Epidermal melanocyte (primary cell): ENCODE results near the gene KCTD16.

Experiments used
- DNase-seq: peaks from one replicate; pipeline ENCODE4 v3.0.0; 2011; ENCODE audit warnings: low spot score; ENCODE audit not compliant: insufficient read length

KCTD16 gene

DNA sequence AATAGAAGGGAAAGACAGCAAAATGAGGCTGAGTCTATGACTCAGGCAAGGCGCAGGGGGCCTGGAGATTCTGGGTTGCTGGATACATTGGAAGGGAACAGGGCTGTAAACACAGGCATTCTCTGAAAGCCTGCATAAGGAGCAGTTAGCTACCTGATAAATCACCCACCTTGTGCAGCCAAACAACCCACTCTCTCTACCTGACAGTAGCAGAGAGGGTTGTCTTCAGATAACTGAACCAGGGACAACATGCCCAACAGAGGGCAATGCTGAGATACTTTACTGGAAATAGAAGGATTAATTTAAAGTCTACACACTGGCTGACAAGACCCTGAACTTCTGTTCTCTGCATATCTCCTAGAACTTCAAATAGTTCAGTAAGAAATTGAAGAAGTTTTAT is 161.6 kb downstream of the KCTD16 start:
- no peak for DNase-seq

DNA sequence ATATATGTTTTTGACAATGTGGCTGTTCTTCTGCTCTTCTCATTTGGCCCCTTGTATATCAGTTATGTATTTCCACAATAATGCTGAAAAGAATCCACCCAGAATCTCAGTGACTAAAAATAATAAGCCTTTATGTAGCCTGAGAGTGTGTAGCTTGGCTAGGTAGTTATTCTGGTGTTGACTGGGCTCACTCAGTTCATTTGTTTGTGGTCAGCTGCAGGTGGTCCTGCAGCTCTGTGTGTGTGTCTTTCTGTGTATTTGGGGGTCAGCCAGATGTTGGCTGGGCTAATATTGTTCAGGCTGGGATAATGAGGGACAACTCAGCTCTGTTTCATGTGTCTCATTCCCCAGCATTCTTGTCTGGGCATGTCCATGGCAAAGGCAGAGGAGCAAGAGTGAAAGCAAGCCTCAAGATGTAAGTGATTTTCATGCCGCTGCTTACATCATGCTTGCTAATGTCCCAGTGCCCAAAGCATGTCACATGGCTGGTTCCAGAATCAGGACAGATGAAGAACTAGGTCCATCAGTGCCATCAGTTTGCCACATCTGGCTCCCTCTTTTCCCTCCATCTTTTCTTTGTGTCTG is 162.8 kb downstream of the KCTD16 start:
- no peak for DNase-seq

DNA sequence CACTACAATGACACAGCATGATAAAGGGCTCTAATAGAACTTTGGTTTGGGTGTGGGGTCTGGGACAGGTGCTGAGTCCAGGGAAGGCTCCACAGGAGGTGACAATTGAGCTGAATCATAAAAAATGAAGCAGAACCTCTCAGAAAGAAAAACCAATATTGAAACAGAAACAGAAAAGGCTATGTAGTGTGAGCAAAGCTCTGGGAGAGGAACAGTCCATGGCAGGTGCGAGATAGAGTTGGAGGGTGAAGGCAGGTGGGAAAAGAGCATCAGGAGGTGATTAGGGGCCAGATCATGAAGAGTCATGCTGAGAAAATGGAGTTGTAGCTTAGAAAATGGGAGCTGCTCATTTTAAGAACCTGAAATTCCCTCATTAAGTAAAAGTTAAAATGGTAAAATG is 164.9 kb downstream of the KCTD16 start:
- no peak for DNase-seq

DNA sequence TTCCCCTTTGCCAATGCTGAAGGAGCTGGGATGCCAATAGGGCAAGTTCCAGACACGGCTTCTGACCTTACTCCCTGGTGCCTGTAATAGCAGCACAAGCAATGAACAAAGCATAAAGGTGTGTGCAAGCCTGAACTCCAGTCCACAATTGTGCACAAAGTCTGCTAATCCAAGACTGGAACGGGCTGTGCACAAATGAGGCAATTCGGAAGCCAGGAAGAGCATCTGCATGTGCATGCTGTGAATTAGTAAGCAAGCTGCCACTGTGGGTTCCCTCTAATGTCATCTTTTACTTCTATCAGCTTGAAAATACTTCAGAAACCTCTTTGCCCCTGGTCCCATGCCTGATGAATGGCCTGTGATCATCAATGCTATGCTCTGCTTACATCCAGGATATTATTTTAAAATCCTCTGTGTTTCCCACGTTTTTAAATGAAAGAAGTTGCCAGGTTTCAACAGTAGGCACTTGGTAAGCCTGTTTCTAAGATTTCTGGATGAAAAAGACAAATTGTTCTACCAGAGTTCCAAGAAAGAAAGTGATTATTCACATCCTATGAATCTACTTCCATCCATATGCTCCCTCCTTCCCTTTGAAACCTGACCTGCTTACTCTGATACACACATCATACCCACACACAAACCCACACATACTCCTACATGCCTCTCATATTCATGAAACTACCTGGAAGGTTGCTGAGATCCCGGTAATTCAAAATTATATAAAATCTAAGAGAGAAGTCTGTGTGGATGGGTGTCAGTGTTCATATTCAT is 165.7 kb downstream of the KCTD16 start:
- DNase-seq, result no peak

DNA sequence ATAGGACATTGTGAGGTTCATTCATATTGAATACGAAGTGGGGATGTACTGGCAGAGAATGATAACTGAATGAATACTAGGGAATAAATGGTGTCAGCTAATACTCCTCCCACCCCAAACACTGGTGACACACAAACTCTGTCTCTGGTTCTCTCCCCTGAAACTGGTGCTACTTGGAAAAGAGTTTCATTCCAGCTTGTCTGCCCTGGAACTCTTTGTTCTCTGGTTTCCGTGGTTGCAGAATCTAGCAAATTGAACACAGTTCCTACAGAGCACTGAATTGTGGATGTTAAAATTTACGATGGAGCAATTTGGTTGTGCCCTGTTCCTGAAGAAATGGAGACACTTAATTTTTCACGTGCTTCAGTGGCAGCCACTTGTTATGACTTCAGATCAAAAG is 181.7 kb downstream of the KCTD16 start:
- DNase-seq, result no peak

DNA sequence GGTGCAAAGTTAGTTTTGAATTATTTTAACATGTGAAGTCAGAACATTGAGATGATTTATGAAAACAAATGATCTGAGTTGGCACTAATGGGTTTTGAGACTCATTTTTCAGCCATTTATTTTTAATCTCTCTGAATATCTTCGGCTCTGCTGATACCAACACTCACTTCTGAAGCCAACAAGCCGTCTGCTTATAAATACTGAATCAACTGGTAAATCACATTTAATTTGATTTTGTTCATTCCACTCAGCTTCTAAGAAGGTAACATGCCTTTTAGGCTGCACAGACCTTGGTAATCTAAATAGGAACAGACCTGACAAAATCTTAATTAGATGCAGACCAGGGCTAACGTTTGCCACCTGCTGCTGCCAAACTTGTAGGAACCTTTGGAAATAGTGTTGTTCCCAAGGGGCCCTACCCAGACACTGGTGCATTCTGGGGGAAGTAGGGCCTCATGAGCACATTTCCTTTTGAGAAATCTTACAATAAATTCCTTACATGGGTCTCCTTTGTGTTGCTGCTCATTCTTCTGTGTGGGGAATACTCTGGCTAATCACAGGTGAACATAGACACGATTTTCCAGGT is 182.2 kb downstream of the KCTD16 start:
- DNase-seq, result no peak

DNA sequence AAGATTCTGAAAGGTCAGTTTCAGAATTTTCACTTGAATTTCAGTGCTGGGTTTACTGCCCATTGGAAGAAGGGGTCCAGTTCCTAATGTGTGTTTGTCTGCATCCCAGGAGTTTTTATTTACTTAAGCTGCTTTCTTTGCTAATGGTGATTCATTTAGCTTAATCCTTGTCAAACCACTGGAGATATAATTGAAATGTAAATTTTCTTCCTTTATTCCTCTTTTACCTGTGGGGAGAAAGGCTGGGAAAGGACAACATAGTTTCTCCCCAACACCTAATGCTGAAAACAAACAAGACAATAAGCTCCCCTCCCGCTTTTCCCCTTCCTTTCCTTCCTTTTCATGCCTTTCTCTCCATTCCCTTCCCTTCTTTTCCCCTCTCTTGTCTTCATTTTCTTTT is 185.8 kb downstream of the KCTD16 start:
- no peak for DNase-seq

DNA sequence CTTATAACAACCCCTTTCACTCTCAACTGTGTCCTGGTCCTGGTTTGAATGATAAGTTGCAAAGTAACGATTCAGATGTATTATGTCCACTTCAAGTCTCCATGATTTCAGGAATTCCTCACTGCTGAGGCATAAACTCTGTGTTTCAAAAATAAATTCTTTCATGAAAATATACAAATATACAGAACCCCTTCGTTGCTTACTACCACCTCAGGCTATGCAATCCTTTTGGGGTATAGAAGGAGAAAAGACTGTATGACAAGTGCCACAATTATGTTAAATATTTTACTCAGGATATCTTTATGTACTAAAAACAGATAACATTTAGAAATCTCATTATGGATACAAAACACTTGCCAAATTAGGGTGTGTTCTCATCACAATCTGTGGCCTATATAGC is 190.7 kb downstream of the KCTD16 start:
- no peak for DNase-seq

DNA sequence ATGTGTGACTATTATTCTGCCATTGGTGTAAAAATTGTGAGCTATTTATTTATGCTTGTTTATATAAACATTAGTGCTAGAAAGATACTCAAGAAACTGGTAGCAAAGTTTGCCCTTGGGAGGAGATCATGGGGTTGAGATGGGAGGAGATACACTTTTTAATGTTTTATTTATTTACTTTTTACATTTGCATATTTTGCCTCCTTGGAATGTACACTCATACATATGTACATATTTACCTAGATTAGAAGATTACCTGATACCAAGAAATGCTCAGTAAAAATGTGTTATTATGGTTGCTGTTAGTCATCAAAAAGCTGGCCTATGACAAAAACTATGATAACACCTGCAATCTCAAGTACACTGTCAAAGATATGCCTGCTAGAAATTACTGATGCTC is 195.2 kb downstream of the KCTD16 start:
- no peak for DNase-seq

DNA sequence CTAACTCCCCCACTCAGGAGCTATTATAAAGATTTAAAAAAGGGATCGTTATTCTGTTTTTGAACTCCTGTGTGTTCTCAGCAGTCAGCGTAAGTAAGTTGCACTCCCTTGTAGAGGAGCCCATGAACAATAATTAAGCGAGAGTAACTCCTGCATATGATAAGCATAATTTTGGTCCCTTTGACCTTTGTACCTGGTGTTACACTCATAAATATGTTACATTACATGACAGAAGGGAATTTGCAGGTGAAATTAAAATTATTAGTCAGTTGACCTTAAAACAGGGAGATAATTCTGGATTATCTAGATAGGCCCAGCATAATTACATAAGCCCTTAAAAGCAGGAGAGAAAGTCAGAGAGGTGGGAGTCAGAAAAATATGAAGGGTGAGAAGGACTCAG is 197.3 kb downstream of the KCTD16 start:
- DNase-seq, result no peak

DNA sequence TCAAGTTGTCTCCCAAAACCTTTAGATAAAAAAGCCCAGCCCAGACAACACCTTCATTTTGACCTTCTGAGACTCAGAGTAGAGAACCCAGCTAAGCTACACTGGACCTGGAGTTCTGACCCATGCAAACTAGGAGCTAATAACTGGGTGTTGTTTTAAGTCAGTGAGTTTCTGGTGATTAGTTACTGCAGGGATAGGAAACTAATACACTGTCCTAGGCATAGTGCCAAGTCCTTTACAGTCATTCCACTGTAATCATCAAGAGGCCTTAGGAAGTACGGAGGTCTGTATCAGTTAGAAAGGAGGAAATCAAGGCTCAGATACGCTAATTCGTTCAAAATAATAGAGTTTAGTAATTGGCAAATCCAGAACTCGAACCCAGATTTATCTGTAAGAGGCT is 197.9 kb downstream of the KCTD16 start:
- no peak for DNase-seq

DNA sequence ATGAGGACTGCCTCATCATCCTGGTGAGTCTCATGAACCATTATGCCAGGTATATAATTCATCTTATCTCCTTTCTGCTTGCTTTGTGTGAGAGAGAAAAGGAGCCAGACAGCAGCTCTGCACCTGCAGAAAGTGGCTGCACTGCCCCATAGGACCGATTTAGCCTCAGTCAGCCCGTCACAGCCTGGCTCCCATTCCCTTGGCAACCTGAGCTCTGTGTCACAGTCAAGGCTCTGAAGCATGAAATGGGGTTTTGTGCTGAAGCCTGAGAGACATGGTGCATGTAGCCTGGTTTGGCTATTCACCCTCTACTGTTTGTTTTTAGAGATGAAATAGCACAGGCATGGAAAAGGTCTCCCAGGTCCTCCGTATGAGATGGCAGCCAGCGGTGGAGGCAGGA is 198.3 kb downstream of the KCTD16 start:
- DNase-seq, result no peak

DNA sequence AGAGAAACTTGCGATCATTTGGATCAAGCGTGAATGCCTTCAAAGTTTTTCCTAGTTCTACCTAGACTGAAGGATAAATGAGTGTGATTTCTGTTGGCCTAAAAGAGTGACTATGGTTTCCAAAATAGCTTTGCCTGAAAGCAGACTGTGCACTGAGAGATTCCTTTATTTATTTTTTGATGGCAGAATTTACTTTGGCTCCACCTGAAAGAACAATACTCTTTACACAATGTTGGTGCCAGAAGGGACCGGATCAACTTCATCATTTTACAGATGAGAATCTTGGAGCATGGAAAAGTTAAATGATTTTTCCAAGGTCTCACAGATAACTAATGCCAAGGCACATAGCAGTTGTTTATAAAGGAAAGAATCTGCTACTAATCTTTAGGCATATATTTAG is 199.6 kb downstream of the KCTD16 start:
- no peak for DNase-seq

DNA sequence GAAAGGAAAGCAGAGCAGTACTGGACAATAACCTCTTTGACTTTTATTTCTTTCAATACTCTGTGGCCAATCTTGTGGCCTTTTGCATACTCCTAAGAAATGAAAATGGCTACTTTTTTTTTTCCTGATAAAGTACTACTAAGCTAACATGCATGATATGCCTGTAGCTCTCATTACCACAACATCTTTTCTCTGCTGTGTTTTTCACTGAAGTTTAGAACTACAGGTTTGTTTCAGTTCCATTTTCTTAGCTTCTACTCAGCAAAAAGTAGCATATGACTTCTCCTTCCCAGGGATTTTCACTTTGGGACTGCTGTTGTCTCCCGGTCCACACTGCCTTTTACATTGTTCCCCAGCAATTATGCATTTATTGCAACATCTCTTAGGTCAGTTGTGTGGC is 204.0 kb downstream of the KCTD16 start:
- DNase-seq, result no peak

DNA sequence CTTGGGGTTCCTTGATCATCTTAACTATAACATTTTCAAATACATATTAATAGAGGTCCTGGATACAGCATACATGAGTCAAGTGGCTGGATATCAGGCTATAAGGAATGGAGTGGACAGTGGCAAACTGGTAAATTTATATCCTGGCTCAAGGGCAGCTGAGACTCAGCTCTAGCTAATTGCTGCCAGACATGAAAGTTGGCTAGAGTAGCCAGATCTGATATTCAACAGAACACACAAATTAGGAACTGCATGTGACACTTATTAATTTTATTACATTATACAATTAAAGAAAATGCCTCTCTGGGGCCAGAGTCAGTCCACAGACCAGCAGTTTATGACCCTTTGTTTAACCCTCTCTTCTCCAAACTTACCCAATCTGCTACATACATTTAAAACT is 206.5 kb downstream of the KCTD16 start:
- no peak for DNase-seq

DNA sequence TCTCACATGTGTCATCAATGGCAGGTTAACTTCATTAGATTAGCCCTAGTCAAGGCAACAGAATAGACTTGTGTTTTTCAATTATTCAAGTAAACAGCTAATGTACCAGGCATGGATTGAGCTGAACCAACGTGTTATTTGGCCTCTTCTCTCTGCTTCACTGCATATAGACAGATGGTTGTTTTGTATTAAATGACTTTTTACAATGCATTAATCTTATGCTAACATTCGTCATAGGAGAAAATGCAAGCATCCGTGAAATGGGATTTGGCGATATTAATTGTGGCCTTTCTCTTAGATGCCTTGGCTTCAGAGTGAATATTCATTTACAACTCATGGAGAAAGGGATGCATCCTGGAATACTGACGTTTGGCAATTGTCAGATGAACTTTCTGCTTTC is 208.0 kb downstream of the KCTD16 start:
- no peak for DNase-seq

DNA sequence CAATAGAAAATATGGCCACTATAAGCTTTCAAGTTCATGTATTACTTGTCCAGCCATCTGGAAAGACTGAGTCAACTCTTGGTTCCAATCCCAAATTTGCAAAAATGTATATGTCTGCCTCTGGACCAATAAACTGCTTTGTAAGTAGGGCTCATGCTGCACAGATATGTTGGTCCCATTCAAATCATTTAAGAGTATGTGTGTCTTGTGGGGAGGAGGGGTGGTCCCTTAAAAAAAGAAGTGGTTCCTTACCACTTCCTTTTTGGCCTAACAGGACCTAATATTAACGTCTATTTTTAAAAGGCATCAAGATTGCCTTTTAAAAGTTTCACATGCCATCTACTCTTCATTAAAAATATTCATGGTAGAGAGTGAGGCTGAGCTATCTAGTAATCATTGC is 214.9 kb downstream of the KCTD16 start:
- no peak for DNase-seq

DNA sequence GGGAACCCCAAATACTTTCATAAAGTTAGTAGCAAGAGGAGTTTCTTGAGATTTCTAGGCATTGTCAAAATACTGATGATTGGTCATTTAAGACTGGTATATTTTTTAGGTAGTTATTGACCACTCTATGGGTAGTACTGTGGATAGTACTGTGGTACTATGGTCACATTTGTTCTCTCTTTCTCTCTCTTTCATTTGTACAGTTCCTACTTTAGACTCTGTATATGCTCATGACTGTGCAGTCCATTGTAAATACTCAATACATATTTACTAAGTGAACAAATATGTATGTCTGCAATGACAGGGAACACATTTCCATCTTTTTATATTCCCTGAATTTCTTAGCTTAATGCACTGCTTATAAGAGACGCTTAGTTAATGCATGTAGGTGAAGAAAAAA is 215.6 kb downstream of the KCTD16 start:
- DNase-seq, result no peak

DNA sequence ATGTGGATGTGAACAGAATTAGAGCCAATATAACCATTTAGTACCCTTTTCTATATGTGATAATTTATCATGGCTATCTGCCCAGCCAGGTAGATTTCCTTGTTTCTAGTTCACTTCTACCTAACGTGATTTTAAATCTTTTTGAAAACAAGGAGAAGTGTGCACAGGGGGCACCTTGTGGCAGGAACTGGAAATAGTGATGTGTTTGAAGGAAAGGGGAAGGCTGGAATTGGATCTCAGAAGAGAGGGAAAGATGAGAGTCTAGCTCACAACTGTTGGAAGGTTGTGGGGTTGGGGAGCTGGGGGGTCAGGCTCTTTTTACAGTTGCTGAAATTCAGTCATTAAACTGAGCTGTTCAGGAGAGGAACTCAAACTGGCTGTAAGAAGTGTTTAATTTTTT is 219.5 kb downstream of the KCTD16 start:
- DNase-seq, result no peak

DNA sequence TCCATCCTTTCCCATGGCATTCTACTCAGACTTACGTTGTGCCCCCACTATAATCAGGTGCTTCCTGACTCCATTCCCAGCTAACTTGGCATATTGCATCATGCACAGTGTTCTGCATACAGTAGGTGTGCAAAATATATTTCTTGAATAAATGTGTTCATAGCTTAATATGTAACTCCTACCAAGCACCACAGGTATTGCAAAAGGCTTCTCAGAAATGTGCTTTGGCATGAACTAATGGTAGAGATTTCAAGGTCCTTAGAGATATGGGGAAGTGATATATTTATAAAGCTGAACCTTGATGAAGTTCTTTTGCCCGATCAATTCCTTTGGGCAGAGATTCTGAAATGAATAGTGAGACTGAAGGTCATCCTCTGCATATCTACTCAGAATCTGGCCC is 220.4 kb downstream of the KCTD16 start:
- DNase-seq, result no peak

DNA sequence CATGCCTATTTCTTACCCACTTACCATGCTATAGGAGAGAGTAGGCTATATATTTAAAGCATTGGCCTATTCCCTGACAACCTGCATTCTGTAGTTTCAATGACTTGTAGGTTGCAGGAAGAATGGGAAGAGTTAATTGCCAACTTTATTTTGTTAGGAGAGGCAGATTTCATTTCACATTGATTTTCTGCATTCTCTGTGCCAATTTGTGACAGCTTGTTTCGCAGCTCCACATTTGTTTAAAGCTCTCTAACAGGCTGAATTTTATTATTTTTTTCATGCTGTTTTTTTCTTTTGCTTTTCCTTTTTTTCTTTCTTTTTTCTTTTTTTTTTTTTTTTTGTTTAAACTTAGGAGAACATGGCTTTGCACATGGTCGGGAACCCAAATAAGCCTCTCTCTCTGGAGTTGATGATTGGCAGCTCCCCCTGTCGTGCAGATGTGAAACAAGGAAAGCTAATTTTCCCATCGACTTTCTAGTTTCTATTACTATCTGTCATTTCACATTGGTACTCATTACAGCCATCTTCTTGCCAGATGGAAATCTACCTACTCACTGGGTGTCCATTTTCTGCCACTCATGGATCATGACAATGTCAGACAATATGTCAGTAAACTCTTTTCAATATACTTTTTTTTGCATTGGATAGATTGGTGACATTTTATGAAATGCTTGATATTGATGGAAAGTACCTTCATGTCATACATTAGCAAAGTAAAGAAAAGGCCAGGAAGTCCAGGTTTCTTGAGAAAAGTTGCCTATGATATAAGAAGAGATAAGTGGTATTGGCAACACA is 223.2 kb downstream of the KCTD16 start:
- no peak for DNase-seq

DNA sequence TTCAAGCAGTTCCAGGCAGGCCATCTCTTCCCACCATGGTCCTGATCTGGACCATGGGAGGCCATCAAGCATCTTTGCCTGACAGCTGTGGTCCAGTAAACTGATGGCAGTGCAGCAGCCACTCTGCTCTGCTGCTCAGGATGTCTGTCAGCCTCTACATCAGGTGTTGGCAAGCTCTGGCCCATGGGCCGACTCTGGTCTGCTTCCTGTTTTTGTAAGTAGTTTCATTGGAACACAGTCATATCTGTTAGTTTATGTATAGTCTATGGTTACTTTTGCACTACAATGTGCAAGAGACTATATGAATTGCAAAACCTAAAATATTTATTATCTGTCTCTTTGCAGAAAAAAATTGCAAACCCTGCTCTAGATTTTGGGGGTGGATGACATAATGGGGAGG is 225.0 kb downstream of the KCTD16 start:
- DNase-seq, result no peak
